OCI-LY7 (cell line): ENCODE measurements around the gene FLNA.

ENCODE experiments used
- CTCF ChIP-seq: fragments of 200-600 bp; sonication (generic); conservative IDR thresholded peaks from 2 replicates; pipeline ENCODE4 v1.5.1; 2014; ENCODE audit warnings: mild to moderate bottlenecking, antibody characterized with exemption, low read length, moderate library complexity, mixed read lengths
- EZH2phosphoT487 ChIP-seq: fragments of 200-600 bp; sonication (generic); IDR thresholded peaks from 2 replicates; pipeline ENCODE4 v1.6.1; 2018; ENCODE audit warnings: low read depth, borderline replicate concordance, mild to moderate bottlenecking, mixed run types, antibody characterized with exemption, low read length, moderate library complexity, mixed read lengths

GRCh38 chrX:154304846-154305245, 69.6 kb downstream of the FLNA start:
- TF ChIP-seq CTCF (no peak), EZH2phosphoT487 (no peak)
